GM12891 (cell line): Measurements from ENCODE around the gene HLA-DRA.

Experiments
- PAX5 ChIP-seq: IDR thresholded peaks from 2 replicates; pipeline ENCODE4 v1.6.1; 2011; ENCODE audit warnings: low read length, moderate library complexity, mild to moderate bottlenecking; ENCODE audit not compliant: insufficient read depth, severe bottlenecking
- POLR2A ChIP-seq: IDR thresholded peaks from 2 replicates; pipeline ENCODE4 v1.6.1; 2011; ENCODE audit warnings: low read depth, low read length, control low read depth
- POLR2AphosphoS5 ChIP-seq: IDR thresholded peaks from 2 replicates; pipeline ENCODE4 v1.6.1; 2011; ENCODE audit warnings: low read depth, low read length, control low read depth
- SPI1 ChIP-seq: IDR thresholded peaks from 2 replicates; pipeline ENCODE4 v1.6.1; 2011; ENCODE audit warnings: low read depth, low read length, control low read depth
- TAF1 ChIP-seq: IDR thresholded peaks from 2 replicates; pipeline ENCODE4 v1.6.1; 2011; ENCODE audit warnings: low read depth, low read length, control low read depth

GRCh38 chr6:32439602-32440214 lies at the start of gene HLA-DRA:
- TF ChIP-seq POLR2A, result peak; percentile 99
- TF ChIP-seq POLR2AphosphoS5, result peak; percentile 99
- TF ChIP-seq TAF1, result peak; percentile 99
- TF ChIP-seq PAX5, result no peak
- peak; percentile 19; the same call in 1 of the 2 replicates for TF ChIP-seq SPI1
